A549 (cell line): ENCODE results near the gene RTN4. TPM values are rescaled to one million over a fixed set of nuclear protein-coding genes. Genes with fewer than 3 reads are reported as not detected.
A peak's percentile ranks its signal among the peaks of the same experiment; 100 is the strongest.

Source experiments
- ATAC-seq, 2 experiments: fragments of 200-7000 bp in 1 of 2; fragments of >200 bp in 1 of 2; cut with Nextera tagmentation in 1 of 2; cut with Tn5 transposase in 1 of 2; 3 replicates each; pipeline versions ENCODE4 v1.8.0 to v1.9.1; 2018 to 2020; ENCODE audit warnings: mild to moderate bottlenecking in 1 of 2, moderate library complexity in 1 of 2
- CTCF ChIA-PET: fragments of 300-600 bp; sonication (Branson Sonifier 250); formaldehyde crosslinking; extraction: SDS; loops from one replicate; lab custom pipeline; 2021; ENCODE audit warnings: antibody characterized with exemption, inconsistent platforms; lab: Yijun Ruan, JAX
- POLR2A ChIA-PET: fragments of 350-600 bp; formaldehyde crosslinking; extraction: SDS; loops from one replicate; lab custom pipeline; 2021; ENCODE audit warnings: antibody characterized with exemption, inconsistent platforms; lab: Yijun Ruan, JAX
- DNase-seq, 2 experiments: peaks; one replicate each; pipeline versions ENCODE4 v3.0.0 to v3.0.0-alpha.2; 2011 to 2016; ENCODE audit warnings: low read depth in 1 of 2, low spot score in 1 of 2
- FAIRE-seq: peaks from 2 replicates; lab custom pipeline; 2011; peaks lifted over from hg19 to GRCh38; lab: Jason Lieb, UNC
- H3K27ac ChIP-seq, 2 experiments: fragments of >200 bp; sonication (Bioruptor Twin); formaldehyde crosslinking; 3 replicates each; pipeline ENCODE4 v1.5.1; 2016 to 2017
- H3K4me1 ChIP-seq: fragments of >200 bp; sonication (Bioruptor Twin); formaldehyde crosslinking; 3 replicates; pipeline ENCODE4 v1.6.1; 2016
- H3K4me2 ChIP-seq: fragments of >200 bp; sonication (Bioruptor Twin); formaldehyde crosslinking; 3 replicates; pipeline ENCODE4 v1.6.1; 2016
- H3K4me3 ChIP-seq: fragments of >200 bp; sonication (Bioruptor Twin); formaldehyde crosslinking; 3 replicates; pipeline ENCODE4 v1.5.1; 2016
- H3K9me3 ChIP-seq: fragments of >200 bp; sonication (Bioruptor Twin); formaldehyde crosslinking; 3 replicates; pipeline ENCODE4 v1.6.1; 2016
- BHLHE40 ChIP-seq: IDR thresholded peaks from 2 replicates; pipeline ENCODE4 v1.6.1; 2012; ENCODE audit warnings: low read depth, low read length, inconsistent platforms
- CBX2 ChIP-seq: fragments of 200-600 bp; sonication (generic); IDR thresholded peaks from 2 replicates; pipeline ENCODE4 v1.6.1; 2016; ENCODE audit warnings: low read depth, mild to moderate bottlenecking, borderline replicate concordance
- CBX8 ChIP-seq: fragments of 200-600 bp; sonication (generic); IDR thresholded peaks from 2 replicates; pipeline ENCODE4 v1.6.1; 2016
- CEBPB ChIP-seq, 2 experiments: fragments of >200 bp in 1 of 2; sonication (Bioruptor Twin) in 1 of 2; formaldehyde crosslinking in 1 of 2; IDR thresholded peaks; 2 replicates each; pipeline ENCODE4 v1.6.1; 2012 to 2016
- CHD4 ChIP-seq: fragments of 200-600 bp; sonication (generic); IDR thresholded peaks from 2 replicates; pipeline ENCODE4 v1.6.1; 2016; ENCODE audit warnings: antibody characterized with exemption, mild to moderate bottlenecking, borderline replicate concordance
- EHMT2 ChIP-seq: fragments of 200-600 bp; sonication (generic); IDR thresholded peaks from 2 replicates; pipeline ENCODE4 v1.6.1; 2016; ENCODE audit warnings: antibody characterized with exemption, low read depth, mild to moderate bottlenecking, moderate library complexity
- ESRRA ChIP-seq: fragments of 150-350 bp; IDR thresholded peaks from 2 replicates; pipeline ENCODE4 v1.6.1; 2014; ENCODE audit warnings: mild to moderate bottlenecking, low read length, borderline replicate concordance
- FOXS1 ChIP-seq: fragments of 250-450 bp; sonication (Bioruptor Pico); IDR thresholded peaks from 2 replicates; pipeline ENCODE4 v1.5.0; 2020; ENCODE audit warnings: mild to moderate bottlenecking, moderate library complexity
- HDAC2 ChIP-seq: fragments of 200-600 bp; sonication (generic); IDR thresholded peaks from 2 replicates; pipeline ENCODE4 v1.6.1; 2016
- HOXB5 ChIP-seq: fragments of 250-450 bp; sonication (Bioruptor Pico); IDR thresholded peaks from 2 replicates; pipeline ENCODE4 v1.5.0; 2020; ENCODE audit warnings: mild to moderate bottlenecking, moderate library complexity
- KDM5A ChIP-seq: fragments of 200-600 bp; sonication (generic); IDR thresholded peaks from 2 replicates; pipeline ENCODE4 v1.6.1; 2016; ENCODE audit warnings: antibody characterized with exemption, mild to moderate bottlenecking
- MYC ChIP-seq: IDR thresholded peaks from 2 replicates; pipeline ENCODE4 v1.6.1; 2012; ENCODE audit warnings: mild to moderate bottlenecking, inconsistent platforms, low read length, improper control_type of control experiment, borderline replicate concordance
- NFE2L2 ChIP-seq: fragments of 150-350 bp; conservative IDR thresholded peaks from 2 replicates; pipeline ENCODE4 v1.6.1; 2014; ENCODE audit warnings: low read length
- PHF8 ChIP-seq: fragments of 200-600 bp; sonication (generic); IDR thresholded peaks from 2 replicates; pipeline ENCODE4 v1.6.1; 2016; ENCODE audit warnings: low read depth, mild to moderate bottlenecking, antibody characterized with exemption, moderate library complexity, borderline replicate concordance
- RFX5 ChIP-seq: fragments of 450-650 bp; IDR thresholded peaks from 2 replicates; pipeline ENCODE4 v1.7.1; 2014; ENCODE audit warnings: antibody characterized with exemption, mild to moderate bottlenecking, moderate library complexity
- RNF2 ChIP-seq: fragments of 200-600 bp; sonication (generic); IDR thresholded peaks from 2 replicates; pipeline ENCODE4 v1.6.1; 2016; ENCODE audit warnings: low read depth, mild to moderate bottlenecking, antibody characterized with exemption, moderate library complexity, borderline replicate concordance
- SMC3 ChIP-seq: fragments of >200 bp; sonication (Bioruptor Twin); formaldehyde crosslinking; IDR thresholded peaks from 3 replicates; pipeline ENCODE4 v1.6.1; 2018; ENCODE audit warnings: inconsistent platforms
- ZFP36 ChIP-seq: fragments of 450-650 bp; IDR thresholded peaks from 2 replicates; pipeline ENCODE4 v1.6.1; 2014; ENCODE audit warnings: borderline replicate concordance; ENCODE audit not compliant: partially characterized antibody
- WGBS: methylation state at CpG from one replicate; pipeline ENCODE4 v1.1.6; 2017; ENCODE audit errors: missing lambda C conversion rate; 5-methylcytosine and 5-hydroxymethylcytosine counted together
- polyA plus RNA-seq, 4 experiments: library from polyadenylated mRNA; depleted of rRNA in 3 of 4; stranded (reverse); fragments of >200 nt; fragmentation: RNase III in 1 of 4; extraction: RNeasy Plus Mini Kit Qiagen cat#74134 plus additional on column Dnase treatment in 1 of 4; gene quantifications; 2 replicates in 3 of 4; 3 replicates in 1 of 4; pipeline ENCODE4 v1.2.3, GENCODE V29; 2011 to 2017
- TF ChIP-seq, protein P1 (sequence below): fragments of >200 bp; sonication (Bioruptor Twin); formaldehyde crosslinking; IDR thresholded peaks from 3 replicates; pipeline ENCODE4 v1.6.1; 2016
- TF ChIP-seq, protein P2 (sequence below): fragments of >200 bp; sonication (Bioruptor Twin); formaldehyde crosslinking; IDR thresholded peaks from 2 replicates; pipeline ENCODE4 v1.6.1; 2016
- TF ChIP-seq, protein P3 (sequence below): IDR thresholded peaks from 2 replicates; pipeline ENCODE4 v1.6.1; 2012
- TF ChIP-seq, protein P4 (sequence below): fragments of 250-450 bp; sonication (Bioruptor Pico); IDR thresholded peaks from 2 replicates; pipeline ENCODE4 v1.5.0; 2020; ENCODE audit warnings: low read depth, mild to moderate bottlenecking, moderate library complexity
- TF ChIP-seq, protein P5 (sequence below): fragments of 250-450 bp; sonication (Bioruptor Pico); IDR thresholded peaks from 2 replicates; pipeline ENCODE4 v1.5.0; 2021; ENCODE audit warnings: mild to moderate bottlenecking, moderate library complexity, borderline replicate concordance

Gene RTN4
- polyA plus RNA-seq, 2 of the 4 experiments (the other 2 are of a cell fraction), result 302 to 403 TPM

DNA sequence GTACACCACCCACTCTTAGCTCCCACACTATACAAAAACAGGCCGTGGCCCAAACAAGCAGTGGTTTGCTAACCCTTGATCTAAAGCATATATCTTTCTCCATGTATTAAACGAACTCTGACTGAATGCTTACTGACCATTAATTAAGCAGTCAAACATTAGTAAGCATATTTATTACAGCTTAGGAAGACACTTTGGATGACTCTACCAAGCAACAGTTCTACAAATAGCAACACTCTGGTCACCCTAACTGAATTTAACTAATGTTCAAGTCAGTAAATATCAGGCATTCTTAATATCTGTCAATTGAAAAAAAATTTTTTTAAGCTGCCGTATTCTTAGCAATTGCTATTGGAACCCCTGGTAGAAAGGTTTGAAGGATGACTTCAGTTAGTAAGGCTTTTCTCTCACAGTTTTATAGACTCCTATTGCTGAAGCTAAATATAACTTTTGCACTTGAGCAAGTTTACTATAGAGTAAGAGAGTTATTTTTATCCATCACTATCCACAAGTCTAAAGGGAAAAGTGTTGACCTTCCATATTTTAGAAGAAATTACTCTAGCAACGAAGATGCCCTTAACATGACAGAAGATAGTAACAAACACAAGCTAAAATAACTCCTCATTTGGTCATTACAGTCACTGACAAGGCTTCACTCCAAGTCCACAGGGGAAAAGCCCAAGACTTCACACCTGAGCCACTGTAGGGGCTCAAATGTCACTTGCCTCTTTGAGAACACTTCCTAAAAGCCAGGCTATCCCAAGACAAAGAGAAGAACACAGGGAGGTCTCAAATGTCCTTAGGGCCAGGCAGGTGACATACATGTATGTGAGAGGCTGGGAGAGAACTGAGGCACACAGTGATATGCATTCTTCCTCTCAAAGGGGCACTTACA lies 74.4 kb downstream of the RTN4 start:
- no peak overlapping the region for H3K27ac ChIP-seq
- H3K4me3 ChIP-seq, result no peak overlapping the region
- H3K4me1 ChIP-seq, result peaks cover 19% of the 10 kb centered on the region; the same call in 1 of the 3 replicates
- POLR2A ChIA-PET, result interaction anchor here (0.8 kb wide), 1 partner anchor 73 kb away, joined by 3 read pairs; no protein-coding TSS in a partner anchor
- H3K4me2 ChIP-seq, result no peak overlapping the region
- no peaks in the 10 kb centered on the region for H3K9me3 ChIP-seq
- CTCF ChIA-PET, result interaction anchor here (0.8 to 3.6 kb wide), 8 partner anchors 8 to 246 kb away, joined by 3 to 13 read pairs (median 4); partner anchors contain the start of gene RTN4
- no peak for FAIRE-seq
- WGBS, result 90% methylated on average over 4 of the region's 4 CpGs
- no peak for DNase-seq
- ATAC-seq, result peak in 1 of 2 experiments; percentile 17; a peak in 1 of 6 replicates
- TF ChIP-seq ZFP36 (no peak), ESRRA (no peak)
- TF ChIP-seq, protein P1, sequence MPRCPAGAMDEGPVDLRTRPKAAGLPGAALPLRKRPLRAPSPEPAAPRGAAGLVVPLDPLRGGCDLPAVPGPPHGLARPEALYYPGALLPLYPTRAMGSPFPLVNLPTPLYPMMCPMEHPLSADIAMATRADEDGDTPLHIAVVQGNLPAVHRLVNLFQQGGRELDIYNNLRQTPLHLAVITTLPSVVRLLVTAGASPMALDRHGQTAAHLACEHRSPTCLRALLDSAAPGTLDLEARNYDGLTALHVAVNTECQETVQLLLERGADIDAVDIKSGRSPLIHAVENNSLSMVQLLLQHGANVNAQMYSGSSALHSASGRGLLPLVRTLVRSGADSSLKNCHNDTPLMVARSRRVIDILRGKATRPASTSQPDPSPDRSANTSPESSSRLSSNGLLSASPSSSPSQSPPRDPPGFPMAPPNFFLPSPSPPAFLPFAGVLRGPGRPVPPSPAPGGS, result no peak
- TF ChIP-seq, all 56 proteins: peak for 0

DNA sequence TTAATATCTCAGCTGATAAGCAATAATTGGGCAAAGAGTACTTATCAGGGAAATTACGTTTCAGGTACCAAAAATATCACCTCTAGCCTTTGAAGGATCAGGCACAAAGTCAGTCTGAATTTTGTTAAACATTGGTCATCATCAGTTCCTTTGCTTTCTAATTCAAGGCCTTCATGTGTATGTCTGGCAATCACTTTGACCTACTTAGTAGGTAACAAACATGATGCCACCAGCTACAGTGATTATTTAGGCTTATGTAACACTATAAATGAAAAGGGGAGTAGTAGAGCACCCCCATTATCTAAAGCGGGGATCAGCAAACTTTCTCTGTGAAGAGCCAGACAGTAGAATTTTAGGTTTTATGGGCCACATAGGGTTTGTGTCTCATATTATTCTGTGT lies 75.1 kb downstream of the RTN4 start:
- no peak overlapping the region for H3K27ac ChIP-seq
- no peak overlapping the region for H3K4me3 ChIP-seq
- POLR2A ChIA-PET, result no interaction called here
- 92% methylated on average over 2 of the region's 2 CpGs for WGBS
- peaks cover 13% of the 10 kb centered on the region; the same call in 1 of the 3 replicates for H3K4me1 ChIP-seq
- no peaks in the 10 kb centered on the region for H3K9me3 ChIP-seq
- TF ChIP-seq KDM5A, result no peak
- TF ChIP-seq, protein P2, sequence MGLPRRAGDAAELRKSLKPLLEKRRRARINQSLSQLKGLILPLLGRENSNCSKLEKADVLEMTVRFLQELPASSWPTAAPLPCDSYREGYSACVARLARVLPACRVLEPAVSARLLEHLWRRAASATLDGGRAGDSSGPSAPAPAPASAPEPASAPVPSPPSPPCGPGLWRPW, result no peak
- TF ChIP-seq MYC, result no peak
- no peak overlapping the region for H3K4me2 ChIP-seq
- ATAC-seq, result no peak
- CTCF ChIA-PET, result interaction anchor here (0.9 to 3.6 kb wide), 6 partner anchors 9 to 193 kb away, joined by 4 to 13 read pairs (median 4); partner anchors contain the start of gene RTN4
- FAIRE-seq, result no peak
- DNase-seq, result no peak

DNA sequence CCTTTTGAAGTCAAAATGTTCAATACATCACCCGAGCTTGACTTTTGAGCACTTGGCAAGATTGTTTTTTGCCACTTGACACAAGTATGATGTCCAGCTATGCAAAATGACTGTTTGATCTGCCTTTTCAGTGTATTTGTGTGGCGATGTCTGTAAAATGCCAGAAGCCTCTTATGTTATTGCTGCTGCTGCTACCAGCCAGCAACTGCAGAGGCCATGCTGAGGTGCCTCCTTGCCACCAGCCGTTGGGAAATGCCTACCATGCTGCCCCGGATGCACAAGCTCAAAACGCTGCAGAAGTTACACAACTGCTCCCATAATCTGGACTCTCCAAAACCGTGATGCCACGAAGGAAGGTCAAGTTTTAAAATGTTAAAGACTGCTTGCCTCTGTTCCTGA lies 80.3 kb downstream of the RTN4 start:
- CTCF ChIA-PET, result interaction anchor here (0.7 to 1.8 kb wide), 8 partner anchors 9 to 206 kb away, joined by 3 to 6 read pairs (median 3); no protein-coding TSS in a partner anchor

More for the DNA sequence above, 80.3 kb downstream of the RTN4 start:
- WGBS, result 95% methylated on average over 7 of the region's 7 CpGs
- Histone ChIP-seq H3K4me3 (no peak overlapping the region), H3K27ac (no peak overlapping the region), H3K4me1 (no peaks in the 10 kb centered on the region), H3K9me3 (no peaks in the 10 kb centered on the region), H3K4me2 (no peak overlapping the region)
- FAIRE-seq (no peak), ATAC-seq (no peak), DNase-seq (no peak)
- TF ChIP-seq NFE2L2, result no peak
- TF ChIP-seq BHLHE40, result no peak
- no peak for TF ChIP-seq CEBPB (IDR thresholded peaks at IDR 0.05)
- TF ChIP-seq, protein P3, sequence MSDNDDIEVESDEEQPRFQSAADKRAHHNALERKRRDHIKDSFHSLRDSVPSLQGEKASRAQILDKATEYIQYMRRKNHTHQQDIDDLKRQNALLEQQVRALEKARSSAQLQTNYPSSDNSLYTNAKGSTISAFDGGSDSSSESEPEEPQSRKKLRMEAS, result no peak
- no peak for TF ChIP-seq HOXB5 (CRISPR knock-in tag)
- TF ChIP-seq RFX5, result no peak
- TF ChIP-seq, protein P4, sequence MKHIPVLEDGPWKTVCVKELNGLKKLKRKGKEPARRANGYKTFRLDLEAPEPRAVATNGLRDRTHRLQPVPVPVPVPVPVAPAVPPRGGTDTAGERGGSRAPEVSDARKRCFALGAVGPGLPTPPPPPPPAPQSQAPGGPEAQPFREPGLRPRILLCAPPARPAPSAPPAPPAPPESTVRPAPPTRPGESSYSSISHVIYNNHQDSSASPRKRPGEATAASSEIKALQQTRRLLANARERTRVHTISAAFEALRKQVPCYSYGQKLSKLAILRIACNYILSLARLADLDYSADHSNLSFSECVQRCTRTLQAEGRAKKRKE (CRISPR knock-in tag), result no peak
- no peak for TF ChIP-seq CHD4
- no peak for TF ChIP-seq HDAC2
- no peak for TF ChIP-seq CBX2
- no peak for TF ChIP-seq PHF8
- no peak for TF ChIP-seq FOXS1 (CRISPR knock-in tag)
- no peak for TF ChIP-seq CBX8
- no peak for TF ChIP-seq EHMT2
- no peak for TF ChIP-seq SMC3
- no peak for TF ChIP-seq RNF2
- TF ChIP-seq, protein P5, sequence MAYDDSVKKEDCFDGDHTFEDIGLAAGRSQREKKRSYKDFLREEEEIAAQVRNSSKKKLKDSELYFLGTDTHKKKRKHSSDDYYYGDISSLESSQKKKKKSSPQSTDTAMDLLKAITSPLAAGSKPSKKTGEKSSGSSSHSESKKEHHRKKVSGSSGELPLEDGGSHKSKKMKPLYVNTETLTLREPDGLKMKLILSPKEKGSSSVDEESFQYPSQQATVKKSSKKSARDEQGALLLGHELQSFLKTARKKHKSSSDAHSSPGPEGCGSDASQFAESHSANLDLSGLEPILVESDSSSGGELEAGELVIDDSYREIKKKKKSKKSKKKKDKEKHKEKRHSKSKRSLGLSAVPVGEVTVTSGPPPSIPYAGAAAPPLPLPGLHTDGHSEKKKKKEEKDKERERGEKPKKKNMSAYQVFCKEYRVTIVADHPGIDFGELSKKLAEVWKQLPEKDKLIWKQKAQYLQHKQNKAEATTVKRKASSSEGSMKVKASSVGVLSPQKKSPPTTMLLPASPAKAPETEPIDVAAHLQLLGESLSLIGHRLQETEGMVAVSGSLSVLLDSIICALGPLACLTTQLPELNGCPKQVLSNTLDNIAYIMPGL (CRISPR knock-in tag), result no peak
- POLR2A ChIA-PET, result no interaction called here
